KOPT-K1 (cell line): Measurements from ENCODE around the gene AIDA.
"Not testable (repeated sequence)": the region's sequence is repeated elsewhere in the genome, so short reads cannot be mapped to it uniquely, and the experiment has no call there.

Source experiments
- H3K27ac ChIP-seq: fragments of 200-600 bp; sonication (generic); 2 replicates; pipeline ENCODE4 v1.5.1; 2016; ENCODE audit warnings: antibody characterized with exemption, mild to moderate bottlenecking, low read depth, low read length; ENCODE audit not compliant: poor library complexity, severe bottlenecking
- H3K36me3 ChIP-seq: fragments of 200-600 bp; sonication (generic); 2 replicates; pipeline ENCODE4 v1.5.1; 2017; ENCODE audit warnings: antibody characterized with exemption, mild to moderate bottlenecking, low read length, moderate library complexity; ENCODE audit not compliant: insufficient read depth
- H3K9me3 ChIP-seq: fragments of 200-600 bp; sonication (generic); 2 replicates; pipeline ENCODE4 v1.5.1; 2017; ENCODE audit warnings: antibody characterized with exemption, low read length, mild to moderate bottlenecking; ENCODE audit not compliant: insufficient read depth, poor library complexity, severe bottlenecking

AIDA gene

DNA sequence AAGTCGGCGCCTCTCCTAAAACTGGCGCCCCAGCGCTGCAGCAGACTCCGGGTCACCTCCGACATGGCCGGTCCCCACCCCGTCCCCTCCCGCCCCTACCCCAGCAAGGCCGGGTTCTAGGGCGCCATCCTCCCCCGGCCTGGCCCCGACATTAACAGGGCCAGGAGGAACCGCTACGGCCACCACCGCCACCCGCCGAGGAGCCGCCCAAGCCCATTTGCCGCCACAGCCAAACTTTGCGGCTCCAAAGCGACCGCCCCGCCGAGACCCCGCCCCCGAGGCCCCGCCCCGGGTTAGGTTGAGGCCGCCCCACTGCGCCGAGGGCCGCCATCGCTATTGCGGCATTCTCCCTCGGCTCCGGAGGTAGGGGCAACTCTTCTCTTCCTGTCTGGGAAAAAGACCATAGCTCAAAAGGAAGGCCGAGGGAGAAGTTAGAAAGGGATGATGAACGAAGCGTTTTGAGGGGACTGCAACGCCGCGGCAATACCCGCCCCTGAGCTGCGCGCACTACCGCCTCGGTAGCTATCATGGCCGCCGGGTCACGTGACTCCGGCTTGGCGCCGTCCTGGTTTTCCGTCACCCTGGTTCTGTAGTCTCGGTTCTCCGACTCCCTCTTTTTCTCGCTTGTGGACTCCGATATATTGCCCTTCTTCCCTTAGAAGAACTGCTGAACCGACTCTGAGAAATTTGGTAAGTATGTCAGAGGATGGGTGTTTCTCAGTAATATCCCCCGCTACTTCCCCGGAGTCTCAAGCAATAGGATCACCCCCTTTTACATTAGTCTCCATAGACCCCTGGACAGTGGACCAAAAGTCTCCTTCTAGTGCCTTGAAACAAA lies at the start of gene AIDA, which contains the start of gene BROX:
AIDA (minus strand) TSS at position 239 of the 838 bp plus-strand sequence; CDS start at position 65, 174 bp downstream.
BROX (plus strand) TSS at position 312 of the 838 bp plus-strand sequence. CDS start 3,136 bp downstream, outside the sequence.
- H3K36me3 ChIP-seq = peaks cover 19% of the 10 kb centered on the region
- peak within 1 kb of the TSS; percentile 97 for H3K27ac ChIP-seq
- H3K9me3 ChIP-seq = no peaks in the 10 kb centered on the region

DNA sequence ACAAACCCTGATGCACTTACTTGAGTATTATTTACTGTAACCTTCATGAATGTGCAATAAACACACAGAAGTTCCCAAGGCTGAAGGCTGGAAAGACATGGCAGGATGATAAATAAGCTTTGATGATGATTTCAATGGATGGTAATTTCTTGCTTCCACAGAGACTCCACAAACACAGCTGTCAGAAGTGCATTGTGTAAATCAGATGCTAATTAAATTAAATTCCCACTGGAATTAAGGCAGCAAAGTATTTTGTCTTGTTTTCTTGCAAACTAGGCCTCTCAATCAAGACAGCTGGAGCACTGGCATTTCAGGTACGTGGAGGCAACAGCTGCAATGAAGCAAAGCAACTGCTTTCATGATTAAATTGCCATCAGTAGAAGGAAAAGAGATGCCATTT lies 48.8 kb upstream of the AIDA start:
- H3K36me3 ChIP-seq = no peaks in the 10 kb centered on the region

GRCh38 chr1:222759451-222760035 lies 47.3 kb upstream of the AIDA start:
- H3K27ac ChIP-seq = no peak overlapping the region
- H3K9me3 ChIP-seq = no peaks in the 10 kb centered on the region
- no peaks in the 10 kb centered on the region for H3K36me3 ChIP-seq

More for the DNA sequence above, 48.8 kb upstream of the AIDA start:
- no peaks in the 10 kb centered on the region for H3K9me3 ChIP-seq
- no peak overlapping the region for H3K27ac ChIP-seq

DNA sequence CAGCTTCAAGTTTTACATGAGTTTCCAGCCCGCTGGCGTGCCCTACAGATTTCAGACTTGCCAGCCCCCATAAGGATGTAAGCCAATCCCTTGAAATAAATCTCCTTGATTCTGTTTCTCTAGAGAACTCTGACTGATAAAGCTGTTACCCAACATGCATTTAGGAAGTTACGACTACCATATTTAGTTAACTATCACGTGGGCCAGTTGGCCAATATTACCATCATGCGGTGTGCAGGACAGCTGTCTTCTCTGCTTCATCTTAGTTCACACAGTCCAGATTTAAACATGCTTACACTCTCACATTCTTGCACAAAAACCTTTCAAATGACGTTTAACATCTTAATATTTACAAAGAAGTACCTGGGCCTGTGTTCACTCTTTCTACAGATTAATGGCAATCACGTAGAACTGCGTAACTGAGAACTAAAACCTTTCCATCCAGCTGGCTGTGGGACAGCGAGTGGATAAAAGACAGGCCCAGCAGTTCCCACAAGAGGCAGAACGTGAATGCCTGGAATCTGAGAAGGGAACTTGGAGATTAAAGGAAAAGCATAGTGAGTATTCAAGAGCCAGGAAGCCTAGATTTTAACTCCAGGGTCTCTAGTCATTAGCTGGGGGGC lies 45.5 kb upstream of the AIDA start:
- Histone ChIP-seq H3K9me3 (no peaks in the 10 kb centered on the region), H3K27ac (no peak overlapping the region), H3K36me3 (no peaks in the 10 kb centered on the region)

- Histone ChIP-seq H3K27ac (no peak overlapping the region), H3K9me3 (no peaks in the 10 kb centered on the region), H3K36me3 (no peaks in the 10 kb centered on the region)
These were observed 42.3 kb upstream of the AIDA start for GRCh38 chr1:222754366-222755139.

GRCh38 chr1:222751255-222751654 lies 39.0 kb upstream of the AIDA start:
- Histone ChIP-seq H3K36me3 (no peaks in the 10 kb centered on the region), H3K9me3 (no peaks in the 10 kb centered on the region), H3K27ac (no peak overlapping the region)

DNA sequence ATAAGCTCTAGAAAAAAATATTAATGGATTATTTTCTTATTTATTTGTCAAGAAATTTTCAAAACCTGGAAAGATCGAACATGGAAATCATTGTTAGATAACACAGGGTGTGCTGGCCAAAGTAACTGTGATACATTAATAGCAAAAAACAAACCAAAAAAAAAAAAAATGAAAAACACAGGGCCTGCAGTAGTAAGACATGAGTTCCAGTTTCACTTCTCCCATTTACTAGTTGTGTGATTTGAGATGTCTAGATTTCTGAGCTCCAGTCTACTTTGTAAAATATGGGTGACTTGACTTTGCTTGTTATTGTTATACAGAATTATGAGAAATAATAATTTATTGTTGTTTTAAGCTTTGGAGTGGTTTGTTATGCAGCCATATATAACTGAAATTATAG lies 38.4 kb upstream of the AIDA start:
- Histone ChIP-seq H3K36me3 (no peaks in the 10 kb centered on the region), H3K9me3 (no peaks in the 10 kb centered on the region), H3K27ac (no peak overlapping the region)

- Histone ChIP-seq H3K36me3 (no peaks in the 10 kb centered on the region), H3K9me3 (no peaks in the 10 kb centered on the region), H3K27ac (no peak overlapping the region)
These were observed 37.6 kb upstream of the AIDA start for GRCh38 chr1:222749927-222750326.

DNA sequence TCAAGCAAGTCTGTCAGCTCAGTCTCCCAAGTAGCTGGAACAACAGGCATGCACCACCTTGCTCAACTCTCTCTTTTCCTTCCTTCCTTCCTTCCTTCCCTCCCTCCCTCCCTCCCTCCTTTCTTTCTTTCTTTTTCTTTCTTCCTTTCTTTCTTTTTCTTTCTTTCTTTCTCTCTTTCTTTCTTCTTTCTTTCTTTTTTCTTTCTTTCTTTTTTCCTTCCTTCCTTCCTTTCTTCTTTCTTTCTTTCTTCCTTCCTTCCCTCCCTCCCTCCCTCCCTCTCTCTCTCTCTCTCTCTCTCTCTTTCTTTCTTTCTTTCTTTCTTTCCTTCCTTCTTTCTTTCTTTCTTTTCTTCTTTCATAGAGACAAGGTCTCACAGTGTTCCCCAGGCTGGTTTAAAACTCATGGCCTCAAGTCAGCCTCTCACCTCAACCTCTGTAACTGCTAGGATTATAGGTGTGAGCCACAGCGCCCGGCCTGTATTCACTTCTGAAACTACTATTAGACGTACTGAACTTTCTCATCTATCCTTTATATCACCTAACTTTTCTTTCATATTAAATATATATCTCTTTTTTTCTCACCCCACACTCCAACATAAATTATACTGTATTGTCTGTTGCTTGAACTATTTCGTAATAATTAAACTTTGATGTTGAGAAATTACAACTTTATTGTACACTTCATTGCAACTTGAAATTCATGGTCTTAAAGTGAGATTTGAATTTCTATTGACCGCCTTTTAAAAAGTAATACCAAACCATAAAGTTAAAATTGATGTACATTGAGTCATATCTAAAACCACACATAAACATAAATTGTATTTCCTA lies 29.6 kb upstream of the AIDA start:
- H3K9me3 ChIP-seq, H3K36me3 ChIP-seq, H3K27ac ChIP-seq: not testable (repeated sequence)

DNA sequence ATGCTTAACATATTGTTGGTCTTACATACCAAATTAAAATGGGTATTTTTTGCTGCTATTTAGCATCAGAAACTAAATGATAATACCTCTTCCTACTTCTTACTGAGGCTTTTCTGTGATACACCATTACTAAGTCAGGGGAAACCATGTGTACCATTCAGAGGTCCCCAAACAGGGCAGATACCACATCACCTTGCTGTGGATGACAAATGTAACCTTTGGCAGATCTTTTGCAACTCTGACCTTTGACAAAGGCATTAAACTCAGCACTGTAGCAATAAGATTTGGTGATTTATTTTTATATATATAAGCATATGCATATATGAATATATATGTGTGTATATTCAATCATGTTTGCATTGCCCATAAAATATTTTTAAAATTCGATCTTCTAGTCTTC lies 27.6 kb upstream of the AIDA start:
- Histone ChIP-seq H3K36me3 (peaks cover 15% of the 10 kb centered on the region), H3K9me3 (no peaks in the 10 kb centered on the region), H3K27ac (no peak overlapping the region)

- H3K27ac ChIP-seq = no peak overlapping the region
- H3K9me3 ChIP-seq = no peaks in the 10 kb centered on the region
- H3K36me3 ChIP-seq = peaks cover 20% of the 10 kb centered on the region
These were observed 27.2 kb upstream of the AIDA start for GRCh38 chr1:222739465-222739864.

GRCh38 chr1:222736972-222737371 lies 24.7 kb upstream of the AIDA start, which contains the start of gene FAM177B:
FAM177B (plus strand) TSS chr1:222737202; CDS start chr1:222746546, 9,344 bp downstream.
- no peaks in the 10 kb centered on the region for H3K9me3 ChIP-seq
- H3K27ac ChIP-seq = no peak within 1 kb of the TSS
- H3K36me3 ChIP-seq = peaks cover 44% of the 10 kb centered on the region

GRCh38 chr1:222736470-222736869 lies 24.2 kb upstream of the AIDA start:
- Histone ChIP-seq H3K9me3 (no peaks in the 10 kb centered on the region), H3K36me3 (peaks cover 49% of the 10 kb centered on the region), H3K27ac (no peak overlapping the region)

- H3K36me3 ChIP-seq = peaks cover 66% of the 10 kb centered on the region
- H3K9me3 ChIP-seq = no peaks in the 10 kb centered on the region
- no peak overlapping the region for H3K27ac ChIP-seq
These were observed 22.4 kb upstream of the AIDA start for GRCh38 chr1:222734740-222735139.
